Central memory CD8-positive, alpha-beta T cell (primary cell): ENCODE data around the gene TBC1D8B.

ENCODE experiments used
- ATAC-seq: fragments of 150-1000 bp; cut with Tn5 transposase; replicated peaks from 2 replicates; pipeline ENCODE4 v1.10.0; 2022; ENCODE audit warnings: mild to moderate bottlenecking, moderate FRiP score, moderate number of reproducible peaks; ENCODE audit not compliant: poor library complexity, severe bottlenecking; ENCODE audit errors: extremely low read depth
- DNase-seq, 2 donors: peaks; one replicate each; pipeline ENCODE4 v3.0.0; 2021; ENCODE audit warnings: low spot score in 2 of 2
- H3K27ac Mint-ChIP-seq: one replicate; pipeline ENCODE4 v1.8.0; 2022; ENCODE audit warnings: low read depth, mild to moderate bottlenecking, moderate library complexity, mixed read lengths
- H3K27me3 Mint-ChIP-seq: one replicate; pipeline ENCODE4 v1.8.0; 2022; ENCODE audit warnings: mixed read lengths
- H3K36me3 Mint-ChIP-seq: one replicate; pipeline ENCODE4 v1.8.0; 2022; ENCODE audit warnings: mild to moderate bottlenecking, moderate library complexity, mixed read lengths; ENCODE audit not compliant: insufficient read depth
- H3K4me1 Mint-ChIP-seq: one replicate; pipeline ENCODE4 v1.8.0; 2022; ENCODE audit warnings: mixed read lengths
- H3K4me3 Mint-ChIP-seq: one replicate; pipeline ENCODE4 v1.8.0; 2022; ENCODE audit warnings: mild to moderate bottlenecking, moderate library complexity, mixed read lengths
- H3K9me3 Mint-ChIP-seq: one replicate; pipeline ENCODE4 v1.8.0; 2022; ENCODE audit warnings: mixed read lengths

TBC1D8B gene

DNA sequence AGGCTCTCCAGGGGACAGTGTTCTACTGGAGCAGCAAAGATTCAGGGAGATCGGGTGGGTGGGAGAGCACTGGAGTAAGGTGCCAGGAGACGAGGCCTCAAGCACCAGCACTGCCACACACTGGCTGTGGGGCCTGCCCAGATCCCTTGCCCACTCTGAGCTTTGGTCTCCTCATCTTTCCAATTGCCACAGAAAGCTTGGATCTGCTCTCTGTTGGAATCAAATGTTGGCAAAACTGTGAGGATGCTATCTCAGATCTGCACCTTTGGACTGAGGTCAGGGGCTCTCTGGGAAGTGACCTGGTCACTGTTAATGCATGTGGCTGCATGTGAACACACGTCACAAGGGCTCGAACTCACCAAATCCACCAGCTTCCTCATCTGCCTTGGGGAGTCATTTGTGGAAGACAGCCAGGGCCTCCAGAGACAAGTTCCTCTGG is 99.3 kb downstream of the TBC1D8B start:
- Mint-ChIP-seq H3K36me3 (no peaks in the 10 kb centered on the region), H3K27ac (no peak overlapping the region), H3K4me1 (no peaks in the 10 kb centered on the region), H3K4me3 (no peak overlapping the region), H3K9me3 (no peaks in the 10 kb centered on the region), H3K27me3 (no peaks in the 10 kb centered on the region)
- DNase-seq (no peak), ATAC-seq (no peak)

DNA sequence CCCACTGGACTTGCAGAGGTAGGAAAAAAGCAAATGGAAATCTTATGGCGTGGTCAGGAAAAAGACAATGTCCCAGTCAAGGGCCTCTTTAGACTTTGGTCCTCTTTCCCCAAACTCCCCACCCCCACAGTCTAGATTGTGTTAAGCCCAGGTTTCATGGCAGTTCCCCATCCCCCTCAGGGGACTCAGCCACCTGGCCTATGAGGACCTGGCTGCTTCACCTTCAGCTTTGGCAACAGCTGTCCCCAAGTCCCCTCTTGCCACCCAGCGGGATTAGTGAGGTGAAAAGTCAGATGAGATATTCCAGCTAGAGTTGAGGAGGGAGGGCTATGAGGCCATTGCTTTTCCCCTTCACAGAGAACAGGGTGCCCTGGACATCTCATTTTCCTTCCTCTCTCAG is 100.2 kb downstream of the TBC1D8B start:
- H3K36me3 Mint-ChIP-seq: no peaks in the 10 kb centered on the region

DNA sequence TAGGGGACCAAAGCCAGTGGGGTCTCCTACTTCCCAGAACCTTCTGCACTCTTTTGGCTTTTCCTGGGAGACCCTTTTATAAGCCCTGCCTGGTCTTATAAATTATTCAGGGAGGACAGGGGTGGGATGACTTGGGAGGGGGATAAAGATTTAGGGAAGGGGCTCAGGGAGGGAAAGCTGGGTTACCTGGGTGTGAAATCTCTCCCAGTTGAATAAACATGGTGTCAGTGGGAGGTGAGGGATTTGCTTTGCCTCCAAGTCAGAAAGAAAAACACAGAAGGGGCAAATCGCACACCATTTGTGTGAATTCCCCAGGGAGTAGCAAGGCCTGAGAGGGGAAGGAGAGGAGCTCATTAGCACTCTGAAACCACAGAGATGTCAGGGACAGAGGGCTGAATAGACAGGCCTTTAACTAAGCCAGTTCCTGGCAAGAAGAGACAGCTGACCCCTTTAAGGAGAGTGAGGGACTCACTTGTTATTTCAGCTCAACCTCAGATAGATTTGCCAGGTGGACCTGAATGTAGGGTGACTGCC is 100.9 kb downstream of the TBC1D8B start, which contains the start of gene RIPPLY1:
Gene RIPPLY1, minus strand, starts transcription at position 51 of the 534 bp plus-strand sequence. CDS start 54 bp downstream, outside the sequence.
- Mint-ChIP-seq H3K4me1 (no peaks in the 10 kb centered on the region), H3K4me3 (no peak within 1 kb of the TSS), H3K36me3 (no peaks in the 10 kb centered on the region), H3K27ac (no peak within 1 kb of the TSS), H3K27me3 (no peaks in the 10 kb centered on the region), H3K9me3 (no peaks in the 10 kb centered on the region)
- DNase-seq: no peak
- no peak for ATAC-seq

More for the DNA sequence above, 100.2 kb downstream of the TBC1D8B start:
- Mint-ChIP-seq H3K9me3 (no peaks in the 10 kb centered on the region), H3K27me3 (no peaks in the 10 kb centered on the region), H3K27ac (no peak overlapping the region), H3K4me1 (no peaks in the 10 kb centered on the region), H3K4me3 (no peak overlapping the region)
- DNase-seq (no peak), ATAC-seq (no peak)

DNA sequence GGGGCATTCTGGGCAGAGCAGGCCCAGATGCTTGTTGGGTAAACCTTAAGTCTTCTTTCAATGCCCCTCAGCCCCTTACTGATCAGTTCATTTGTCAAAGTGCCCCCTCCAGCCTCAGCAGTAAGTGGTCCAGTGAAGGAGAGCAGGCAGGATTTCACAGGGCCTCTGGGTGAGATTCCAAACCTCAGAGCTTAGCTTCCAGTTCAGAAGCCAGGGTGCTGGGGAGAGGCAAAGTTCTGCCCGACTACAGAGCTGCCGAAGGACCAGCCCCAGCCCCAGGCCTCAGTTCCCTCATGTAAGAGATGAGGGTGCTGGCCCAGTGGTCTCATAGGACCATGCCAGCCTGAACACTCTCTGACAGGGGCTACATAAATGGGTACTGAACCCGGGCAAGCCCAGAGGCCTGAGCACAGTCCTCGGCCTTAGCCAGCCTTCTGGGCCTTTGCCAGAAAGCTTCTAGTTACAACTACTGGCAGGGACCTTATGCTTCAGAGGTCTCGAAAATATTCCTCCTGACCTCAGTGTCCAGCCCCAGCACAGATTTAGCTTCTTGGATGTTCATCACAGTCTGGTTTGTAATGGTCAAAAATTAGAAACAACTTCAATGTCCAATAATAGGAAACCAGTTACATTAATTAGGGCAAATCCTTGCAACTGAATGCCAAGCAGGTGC is 101.5 kb downstream of the TBC1D8B start:
- Mint-ChIP-seq H3K4me3 (no peak overlapping the region), H3K36me3 (no peaks in the 10 kb centered on the region), H3K27ac (no peak overlapping the region), H3K27me3 (no peaks in the 10 kb centered on the region), H3K9me3 (no peaks in the 10 kb centered on the region), H3K4me1 (no peaks in the 10 kb centered on the region)
- ATAC-seq: no peak
- no peak for DNase-seq

DNA sequence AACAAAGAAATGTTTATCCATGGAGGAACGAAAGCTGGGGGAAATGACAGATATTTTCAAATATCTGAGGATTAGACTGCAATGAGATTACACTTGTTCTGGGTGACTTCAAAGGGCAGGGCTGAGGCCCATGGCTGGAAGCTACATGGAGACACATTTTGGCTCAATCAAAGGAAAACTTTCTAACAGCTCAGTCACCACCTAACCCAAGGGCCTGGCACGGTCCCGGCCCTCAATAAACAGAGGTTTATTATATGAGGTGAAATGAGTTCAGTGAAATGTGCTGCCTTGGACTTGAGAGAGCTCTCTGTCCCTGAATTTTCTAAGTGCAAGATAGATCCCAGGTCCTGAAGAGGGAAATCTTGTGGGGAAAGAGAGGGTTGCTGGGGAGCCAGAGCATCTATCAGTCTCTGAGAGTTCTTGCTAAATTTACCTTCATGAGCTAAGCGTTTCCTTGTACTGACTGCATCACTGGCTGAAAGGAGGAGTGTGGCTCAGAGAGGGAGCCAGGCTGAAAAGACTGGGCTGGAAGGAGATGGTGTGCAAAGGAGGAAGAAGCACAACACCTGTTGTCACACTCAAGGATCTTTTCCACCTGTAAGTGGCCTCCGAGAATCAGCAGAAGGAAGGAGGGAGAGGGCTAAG is 102.7 kb downstream of the TBC1D8B start:
- H3K27ac Mint-ChIP-seq: no peak overlapping the region
- H3K4me1 Mint-ChIP-seq: no peaks in the 10 kb centered on the region
- no peaks in the 10 kb centered on the region for H3K27me3 Mint-ChIP-seq
- H3K36me3 Mint-ChIP-seq: no peaks in the 10 kb centered on the region
- ATAC-seq (no peak), DNase-seq (no peak)
- no peaks in the 10 kb centered on the region for H3K9me3 Mint-ChIP-seq
- no peak overlapping the region for H3K4me3 Mint-ChIP-seq

DNA sequence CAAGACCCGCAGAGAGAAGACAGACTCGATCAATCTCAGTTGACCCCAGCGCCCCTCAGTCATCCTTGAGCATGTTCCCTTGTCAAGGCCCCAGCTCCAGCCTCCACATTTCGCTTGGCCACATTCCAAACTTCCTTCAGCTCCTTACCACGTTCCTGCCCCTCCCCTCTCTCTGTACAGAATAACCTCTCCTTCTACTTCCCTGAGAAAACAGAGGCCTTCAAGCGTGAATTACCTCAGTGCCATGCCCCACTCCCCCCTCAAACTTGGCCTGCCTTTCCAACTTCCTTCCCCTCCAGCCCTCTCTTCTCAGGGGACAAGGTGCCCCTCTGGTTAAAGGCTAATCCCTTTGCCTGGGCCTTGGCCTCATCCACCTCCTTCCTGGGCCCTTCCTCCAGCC is 103.9 kb downstream of the TBC1D8B start:
- DNase-seq (no peak), ATAC-seq (no peak)
- no peaks in the 10 kb centered on the region for H3K36me3 Mint-ChIP-seq
- H3K27ac Mint-ChIP-seq: no peak overlapping the region
- H3K4me3 Mint-ChIP-seq: no peak overlapping the region
- no peaks in the 10 kb centered on the region for H3K9me3 Mint-ChIP-seq
- H3K27me3 Mint-ChIP-seq: peaks cover 2% of the 10 kb centered on the region
- no peaks in the 10 kb centered on the region for H3K4me1 Mint-ChIP-seq

DNA sequence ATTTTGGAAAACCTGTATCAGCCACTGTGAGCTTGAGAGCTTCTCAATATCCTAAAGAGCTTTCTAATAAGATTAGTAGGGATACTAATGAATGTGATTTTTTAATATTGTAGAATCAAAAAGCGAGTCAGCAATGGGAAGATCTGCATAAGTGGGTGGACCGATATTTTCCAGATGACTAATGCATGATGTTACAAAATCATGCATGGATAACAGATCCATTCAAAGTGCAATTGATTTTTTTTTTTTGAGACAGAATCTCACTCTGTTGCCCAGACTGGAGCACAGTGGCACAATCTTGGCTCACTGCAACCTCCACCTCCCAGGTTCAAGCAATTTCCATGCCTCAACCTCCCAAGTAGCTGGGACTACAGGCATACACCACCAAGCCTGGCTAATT is 110.4 kb downstream of the TBC1D8B start:
- Mint-ChIP-seq H3K4me1 (peaks cover 11% of the 10 kb centered on the region), H3K4me3 (no peak overlapping the region), H3K27ac (no peak overlapping the region), H3K9me3 (no peaks in the 10 kb centered on the region), H3K27me3 (peaks cover 20% of the 10 kb centered on the region), H3K36me3 (peaks cover 2% of the 10 kb centered on the region)
- DNase-seq: no peak
- ATAC-seq: no peak

DNA sequence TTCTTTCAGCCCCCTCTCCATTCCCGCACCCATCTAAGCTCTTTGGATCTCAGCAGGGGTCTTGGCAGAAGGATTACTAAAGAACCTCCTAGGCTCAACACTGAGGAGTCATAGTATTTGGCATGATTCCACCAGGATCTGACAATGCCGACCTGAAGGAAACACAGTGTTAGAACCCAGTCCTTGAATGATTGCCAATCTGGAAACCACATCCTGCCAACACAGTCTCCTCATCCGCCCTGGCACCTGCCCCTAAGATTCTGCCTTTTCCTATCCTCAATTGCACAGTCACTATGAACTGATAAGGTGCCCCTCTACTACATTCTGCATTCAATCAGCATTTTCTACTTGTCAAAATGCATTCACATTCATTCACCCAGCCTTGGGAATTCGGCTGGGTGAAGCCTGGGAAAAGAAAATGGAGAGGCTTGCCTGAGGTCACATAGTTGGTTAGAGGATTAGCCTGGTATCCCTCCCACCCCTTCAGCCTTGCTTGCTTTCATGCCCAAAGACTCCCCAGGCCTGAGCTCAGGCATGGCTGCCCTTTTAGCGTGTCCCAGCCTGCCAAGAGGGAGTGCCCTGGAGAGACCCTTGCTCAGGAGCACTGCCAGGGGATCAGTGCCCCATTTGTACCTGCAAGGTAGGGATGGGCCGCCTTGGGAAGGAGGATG is 115.5 kb downstream of the TBC1D8B start:
- Mint-ChIP-seq H3K9me3 (no peaks in the 10 kb centered on the region), H3K36me3 (no peaks in the 10 kb centered on the region), H3K4me1 (peaks cover 15% of the 10 kb centered on the region), H3K27ac (no peak overlapping the region), H3K4me3 (peak overlapping the region; percentile 1), H3K27me3 (peaks cover 12% of the 10 kb centered on the region)
- ATAC-seq (peak; percentile 85), DNase-seq (no peak)

DNA sequence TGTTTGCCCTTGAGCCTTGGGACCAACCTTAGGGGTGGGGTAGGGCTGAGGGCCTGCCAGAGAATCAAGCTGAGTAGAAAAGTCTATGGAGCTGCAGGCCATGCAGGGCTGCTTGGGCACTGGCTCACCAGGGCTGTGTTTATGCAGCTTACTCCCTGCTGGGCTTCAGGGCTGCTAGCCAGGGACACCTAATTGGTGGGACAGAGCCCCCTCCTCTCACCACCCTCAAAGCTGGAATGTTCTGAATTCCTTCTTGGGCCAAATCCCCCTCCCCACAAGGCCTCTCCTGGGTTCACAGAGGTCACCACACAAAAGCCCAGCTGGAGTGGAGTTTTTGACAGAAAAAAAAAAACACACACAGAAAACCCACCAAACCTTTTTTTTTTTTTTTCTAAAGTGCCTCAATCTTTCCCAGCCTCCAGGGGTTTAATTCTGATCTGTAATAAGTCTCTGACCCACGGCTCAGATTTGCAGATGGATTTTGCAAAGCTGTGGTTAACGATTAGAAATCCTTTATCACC is 117.5 kb downstream of the TBC1D8B start, which contains the start of gene CLDN2:
Gene CLDN2, plus strand, starts transcription at position 471 of the 521 bp plus-strand sequence. CDS start 7,827 bp downstream, outside the sequence.
- ATAC-seq (no peak), DNase-seq (no peak)
- no peak within 1 kb of the TSS for H3K27ac Mint-ChIP-seq
- H3K9me3 Mint-ChIP-seq: no peaks in the 10 kb centered on the region
- H3K27me3 Mint-ChIP-seq: peaks cover 12% of the 10 kb centered on the region
- peaks cover 15% of the 10 kb centered on the region for H3K4me1 Mint-ChIP-seq
- no peaks in the 10 kb centered on the region for H3K36me3 Mint-ChIP-seq
- no peak within 1 kb of the TSS for H3K4me3 Mint-ChIP-seq

DNA sequence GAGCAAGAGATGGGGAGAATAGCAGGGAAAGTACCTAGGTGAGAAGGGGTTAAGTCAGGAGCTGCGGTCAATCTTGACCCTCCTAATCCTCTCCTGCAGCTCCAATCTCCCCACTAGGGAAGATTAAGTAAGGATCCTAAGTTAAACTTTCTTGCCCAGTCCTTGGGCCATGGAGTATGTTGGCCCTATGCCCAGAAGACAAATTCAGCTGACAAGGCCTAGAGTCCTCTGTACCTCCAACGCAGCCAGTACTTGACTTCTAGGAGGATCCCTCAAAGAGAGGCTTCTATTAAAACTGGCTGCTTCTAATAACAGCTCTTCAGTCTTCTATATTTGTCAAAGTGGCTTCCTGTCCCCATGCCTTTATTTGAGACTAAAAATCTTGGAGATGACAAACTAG is 119.2 kb downstream of the TBC1D8B start:
- Mint-ChIP-seq H3K36me3 (no peaks in the 10 kb centered on the region), H3K4me1 (peaks cover 15% of the 10 kb centered on the region), H3K27ac (no peak overlapping the region), H3K27me3 (no peaks in the 10 kb centered on the region), H3K4me3 (no peak overlapping the region), H3K9me3 (no peaks in the 10 kb centered on the region)
- no peak for ATAC-seq
- no peak for DNase-seq
